ENCODE measurements around the gene SPTBN1. TPM values are rescaled to one million over a fixed set of nuclear protein-coding genes. Genes with fewer than 3 reads are reported as not detected.

SPTBN1 gene
- total and polyA plus RNA-seq, 2 donors (not counting 3 experiments of a cell fraction or from before 2014, with no cell fraction given), result 63.3 to 320 TPM

DNA sequence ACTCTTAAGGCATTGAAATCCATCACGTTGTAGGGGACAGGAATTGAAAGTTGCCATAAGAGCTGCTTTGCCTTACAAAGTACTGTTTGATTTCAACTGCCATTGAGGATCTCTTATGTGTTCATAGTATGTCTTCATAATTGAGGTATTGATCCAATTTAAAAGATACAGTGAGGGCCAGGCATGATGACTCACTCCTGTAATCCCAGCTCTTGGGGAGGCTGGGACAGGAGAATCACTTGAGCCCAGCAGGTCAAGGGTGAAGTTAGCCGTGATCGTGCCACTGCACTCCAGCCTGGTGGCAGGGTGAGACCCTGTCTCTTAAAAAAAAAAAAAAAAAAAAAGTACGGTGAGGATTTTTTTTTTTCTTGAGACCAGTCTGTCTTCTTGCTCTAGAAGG is 175.6 kb downstream of the SPTBN1 start:
- Histone ChIP-seq H3K27ac (ENCODE audit: insufficient read depth, low read depth, low read length) (no peak overlapping the region), H3K4me3 (replicated peaks in 1 of 3; ENCODE audit: insufficient read depth in 1 of 3, low read depth in 1 of 3, low read length in 3 of 3) (no peak overlapping the region), H4K20me1 (replicated peaks; ENCODE audit: control insufficient read depth, extremely low read depth, insufficient read depth, low read length) (no peaks in the 10 kb centered on the region), H3K27me3 (ENCODE audit: control insufficient read depth in 2 of 2, insufficient read depth in 2 of 2, low read length in 2 of 2) (no peaks in the 10 kb centered on the region), H3K4me1 (ENCODE audit: control insufficient read depth, extremely low read depth, insufficient read depth, low read length) (peaks cover 37% of the 10 kb centered on the region), H3K9ac (replicated peaks; ENCODE audit: extremely low read depth, insufficient read depth, low read length) (no peak overlapping the region), H3K9me3 (replicated peaks; ENCODE audit: control insufficient read depth, insufficient read depth, low read length) (no peaks in the 10 kb centered on the region), H3K9me1 (replicated peaks; ENCODE audit: control insufficient read depth, extremely low read depth, insufficient read depth, low read length) (no peaks in the 10 kb centered on the region), H3K79me2 (ENCODE audit: control insufficient read depth, insufficient read depth, low read length) (peaks cover 23% of the 10 kb centered on the region), H2AFZ (ENCODE audit: low read depth, low read length) (no peak overlapping the region), H3K36me3 (ENCODE audit: control insufficient read depth in 2 of 2, extremely low read depth in 1 of 2, insufficient read depth in 2 of 2, low read length in 2 of 2) (peaks cover 37 to 52% of the 10 kb centered on the region in 2 experiments), H3K4me2 (ENCODE audit: insufficient read depth, low read length) (no peak overlapping the region)
- DNase-seq (ENCODE audit: low read depth, low spot score), result no peak
- no TSS peak for BruUV-seq (replicated peaks)
- ChIA-PET CTCF (interaction anchor here (0.6 to 1.4 kb wide), 2 partner anchors 72 to 425 kb away, joined by 3 read pairs; no protein-coding TSS in a partner anchor), POLR2A (no interaction called here)
- TF ChIP-seq FOS (IDR thresholded peaks at IDR 0.05; ENCODE audit: borderline replicate concordance, insufficient read depth, low read length) (peak; percentile 25), GATA2 (IDR thresholded peaks at IDR 0.05; ENCODE audit: insufficient read depth, insufficient read length, low read depth, low read length) (no peak)
- intact Hi-C loops (cut with micrococcal nuclease), result no loop called here
- dilution Hi-C loops (cut with MboI; ENCODE audit: extremely low pct_ligation_motif_present, low sequenced_read_pairs), result no loop called here
- no peak for FAIRE-seq

DNA sequence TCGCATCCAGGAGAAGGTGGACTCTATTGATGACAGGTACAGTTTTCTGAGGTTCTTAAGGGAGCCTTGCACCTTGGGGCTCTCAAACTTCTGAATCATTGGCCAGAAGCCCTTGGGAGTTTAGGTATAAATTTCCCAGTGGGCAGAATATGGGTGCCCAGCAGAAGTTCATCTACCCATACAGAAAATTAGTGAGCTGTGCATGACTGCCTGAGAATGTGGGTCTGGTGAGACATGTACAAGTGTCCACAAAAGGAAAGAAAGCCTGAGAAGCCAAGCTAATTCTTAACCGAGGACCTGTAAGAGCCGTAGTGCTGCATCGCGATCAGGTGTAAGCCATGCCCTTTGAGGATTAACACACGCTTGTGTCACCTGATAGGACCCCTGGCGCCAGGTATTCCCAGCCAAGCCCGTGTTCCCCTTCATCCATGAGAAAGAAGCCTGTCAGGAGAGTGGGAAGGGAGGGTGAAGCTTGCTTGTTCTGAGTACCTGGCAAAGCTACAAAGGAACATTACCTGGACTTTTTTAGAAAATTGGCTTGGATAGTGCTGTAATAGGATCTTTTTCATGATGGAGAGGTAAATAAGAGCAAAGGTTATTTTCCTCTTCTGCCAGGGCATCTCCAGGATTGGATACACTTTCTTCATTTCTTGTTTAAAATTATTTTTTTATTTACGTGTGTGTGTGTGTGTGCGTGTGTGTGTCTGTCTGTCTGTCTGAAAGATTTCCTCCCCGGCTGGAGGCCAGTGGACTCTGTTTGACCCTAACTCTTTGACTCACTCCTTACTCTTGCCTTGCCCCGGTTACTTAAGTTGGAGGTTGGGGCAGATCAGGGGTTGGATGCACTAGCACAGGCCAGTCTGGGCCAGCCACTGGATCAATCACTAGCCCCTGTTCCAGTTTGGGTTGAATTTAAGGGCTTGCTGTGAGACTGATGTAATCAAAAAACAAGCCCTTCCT is 176.9 kb downstream of the SPTBN1 start:
- Histone ChIP-seq H3K79me2 (ENCODE audit: control insufficient read depth, insufficient read depth, low read length) (peaks cover 26% of the 10 kb centered on the region), H2AFZ (ENCODE audit: low read depth, low read length) (no peak overlapping the region), H3K4me2 (ENCODE audit: insufficient read depth, low read length) (peak overlapping the region; percentile 41), H3K9ac (replicated peaks; ENCODE audit: extremely low read depth, insufficient read depth, low read length) (peak overlapping the region; percentile 55), H3K9me3 (replicated peaks; ENCODE audit: control insufficient read depth, insufficient read depth, low read length) (no peaks in the 10 kb centered on the region), H3K36me3 (ENCODE audit: control insufficient read depth in 2 of 2, extremely low read depth in 1 of 2, insufficient read depth in 2 of 2, low read length in 2 of 2) (peaks cover 35 to 46% of the 10 kb centered on the region in 2 experiments), H3K4me3 (replicated peaks in 1 of 3; ENCODE audit: insufficient read depth in 1 of 3, low read depth in 1 of 3, low read length in 3 of 3) (no peak overlapping the region), H3K9me1 (replicated peaks; ENCODE audit: control insufficient read depth, extremely low read depth, insufficient read depth, low read length) (no peaks in the 10 kb centered on the region), H3K27ac (ENCODE audit: insufficient read depth, low read depth, low read length) (peak overlapping the region; percentile 91), H3K27me3 (ENCODE audit: control insufficient read depth in 2 of 2, insufficient read depth in 2 of 2, low read length in 2 of 2) (no peaks in the 10 kb centered on the region), H4K20me1 (replicated peaks; ENCODE audit: control insufficient read depth, extremely low read depth, insufficient read depth, low read length) (no peaks in the 10 kb centered on the region), H3K4me1 (ENCODE audit: control insufficient read depth, extremely low read depth, insufficient read depth, low read length) (peaks cover 37% of the 10 kb centered on the region)
- TF ChIP-seq FOS (IDR thresholded peaks at IDR 0.05; ENCODE audit: borderline replicate concordance, insufficient read depth, low read length) (peak; percentile 44), POLR2AphosphoS5 (IDR thresholded peaks at IDR 0.05; ENCODE audit: insufficient read depth, low read depth, low read length) (peak; percentile 65), EZH2 (IDR thresholded peaks at IDR 0.05; ENCODE audit: borderline replicate concordance, low read depth, low read length, severe bottlenecking) (no peak), GATA2 (IDR thresholded peaks at IDR 0.05; ENCODE audit: insufficient read depth, insufficient read length, low read depth, low read length) (peak; percentile 19)
- TF ChIP-seq, protein P1, sequence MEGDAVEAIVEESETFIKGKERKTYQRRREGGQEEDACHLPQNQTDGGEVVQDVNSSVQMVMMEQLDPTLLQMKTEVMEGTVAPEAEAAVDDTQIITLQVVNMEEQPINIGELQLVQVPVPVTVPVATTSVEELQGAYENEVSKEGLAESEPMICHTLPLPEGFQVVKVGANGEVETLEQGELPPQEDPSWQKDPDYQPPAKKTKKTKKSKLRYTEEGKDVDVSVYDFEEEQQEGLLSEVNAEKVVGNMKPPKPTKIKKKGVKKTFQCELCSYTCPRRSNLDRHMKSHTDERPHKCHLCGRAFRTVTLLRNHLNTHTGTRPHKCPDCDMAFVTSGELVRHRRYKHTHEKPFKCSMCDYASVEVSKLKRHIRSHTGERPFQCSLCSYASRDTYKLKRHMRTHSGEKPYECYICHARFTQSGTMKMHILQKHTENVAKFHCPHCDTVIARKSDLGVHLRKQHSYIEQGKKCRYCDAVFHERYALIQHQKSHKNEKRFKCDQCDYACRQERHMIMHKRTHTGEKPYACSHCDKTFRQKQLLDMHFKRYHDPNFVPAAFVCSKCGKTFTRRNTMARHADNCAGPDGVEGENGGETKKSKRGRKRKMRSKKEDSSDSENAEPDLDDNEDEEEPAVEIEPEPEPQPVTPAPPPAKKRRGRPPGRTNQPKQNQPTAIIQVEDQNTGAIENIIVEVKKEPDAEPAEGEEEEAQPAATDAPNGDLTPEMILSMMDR (IDR thresholded peaks at IDR 0.05; ENCODE audit: extremely low read depth in 1 of 2, insufficient read depth in 1 of 2, low read depth in 1 of 2, low read length in 2 of 2), result no peak
- intact Hi-C loops (cut with micrococcal nuclease) (no loop called here), dilution Hi-C loops (cut with MboI; ENCODE audit: extremely low pct_ligation_motif_present, low sequenced_read_pairs) (no loop called here)
- CTCF ChIA-PET, result interaction anchor here (1.1 to 2.3 kb wide), 3 partner anchors 25 to 72 kb away, joined by 4 to 10 read pairs (median 6); no protein-coding TSS in a partner anchor
- POLR2A ChIA-PET, result no interaction called here
- DNase-seq (ENCODE audit: low read depth, low spot score), result peak; percentile 79
- BruUV-seq (replicated peaks), result no TSS peak
- FAIRE-seq, result peak; percentile 8
